ENCODE measurements around the gene OR10A3.

The OR10A3 gene

DNA sequence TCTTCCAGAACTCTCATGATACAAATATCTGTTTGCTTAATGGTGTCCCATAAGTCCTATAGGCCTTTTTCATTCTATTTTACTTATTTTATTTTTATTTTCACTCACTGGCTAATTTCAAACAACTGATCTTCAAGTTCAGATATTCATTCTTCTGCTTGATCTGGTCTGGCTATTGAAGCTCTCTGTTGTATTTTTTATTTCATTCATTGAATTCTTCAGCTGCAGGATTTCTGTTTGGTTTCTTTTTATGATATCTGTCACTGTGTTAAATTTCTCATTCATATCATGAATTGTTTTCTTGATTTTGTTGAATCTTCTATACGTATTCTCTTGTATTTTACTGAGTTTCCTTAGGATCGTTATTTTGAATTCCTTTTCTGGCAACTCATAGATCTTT, 2.6 kb upstream of the OR10A3 start:
- DNase-seq (ENCODE audit: extremely low spot score, insufficient read length, low read depth) (no peak), FAIRE-seq (no peak)

DNA sequence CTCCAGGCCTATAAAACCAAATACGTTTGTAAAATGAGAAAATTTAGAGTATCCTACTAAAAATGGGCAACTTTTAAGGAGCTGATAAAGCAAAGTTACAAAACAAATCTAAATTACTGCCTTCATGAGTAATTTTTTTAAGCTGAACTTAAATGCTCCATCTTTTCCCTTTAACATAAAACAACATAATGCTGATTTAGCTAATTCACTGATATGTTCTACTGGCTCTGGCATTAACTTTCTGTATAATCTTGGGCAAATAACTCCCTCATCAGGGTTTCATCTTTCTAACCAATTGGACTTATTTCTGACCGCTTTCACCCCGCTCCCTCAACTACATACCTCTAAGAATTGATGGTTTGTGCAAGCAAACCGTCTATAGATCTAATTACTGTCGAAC, 362 bp downstream of the OR10A3 start:
- no peak for FAIRE-seq
- no peak for DNase-seq (ENCODE audit: extremely low spot score, insufficient read length, low read depth)

DNA sequence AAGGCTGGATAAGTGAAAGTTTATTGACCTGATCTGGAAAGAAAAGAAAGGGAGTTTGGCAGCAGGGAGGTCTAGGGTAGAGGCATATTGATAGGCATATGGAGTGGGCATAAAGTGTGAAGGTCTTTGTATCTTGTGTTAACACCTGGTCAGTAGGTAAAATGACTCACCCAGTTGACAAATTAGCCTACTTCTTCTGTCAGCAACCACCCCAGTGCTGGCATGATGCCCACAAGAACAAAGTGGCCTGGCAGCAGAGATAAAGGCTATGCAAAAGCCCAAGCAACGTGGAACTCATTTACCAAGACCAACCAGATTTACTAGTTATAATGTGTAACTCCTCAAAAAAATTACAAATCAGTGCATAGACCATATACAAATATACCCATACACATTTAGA, 4.9 kb downstream of the OR10A3 start:
- DNase-seq (ENCODE audit: extremely low spot score, insufficient read length, low read depth), result no peak
- FAIRE-seq, result no peak

- DNase-seq (ENCODE audit: extremely low spot score, insufficient read length, low read depth) (no peak), FAIRE-seq (no peak)
Observed at GRCh38 chr11:7931168-7931567, 10.3 kb downstream of the OR10A3 start, which contains the start of gene OR10A6. Gene OR10A6, minus strand, starts transcription at chr11:7931268. Its CDS starts 2,606 bp downstream, at chr11:7928662.

GRCh38 chr11:7927635-7928034, 13.9 kb downstream of the OR10A3 start:
- no peak for FAIRE-seq
- DNase-seq (ENCODE audit: extremely low spot score, insufficient read length, low read depth), result no peak

- no peak for DNase-seq (ENCODE audit: extremely low spot score, insufficient read length, low read depth)
- no peak for FAIRE-seq
Observed at GRCh38 chr11:7924536-7924935, 17.0 kb downstream of the OR10A3 start.

DNA sequence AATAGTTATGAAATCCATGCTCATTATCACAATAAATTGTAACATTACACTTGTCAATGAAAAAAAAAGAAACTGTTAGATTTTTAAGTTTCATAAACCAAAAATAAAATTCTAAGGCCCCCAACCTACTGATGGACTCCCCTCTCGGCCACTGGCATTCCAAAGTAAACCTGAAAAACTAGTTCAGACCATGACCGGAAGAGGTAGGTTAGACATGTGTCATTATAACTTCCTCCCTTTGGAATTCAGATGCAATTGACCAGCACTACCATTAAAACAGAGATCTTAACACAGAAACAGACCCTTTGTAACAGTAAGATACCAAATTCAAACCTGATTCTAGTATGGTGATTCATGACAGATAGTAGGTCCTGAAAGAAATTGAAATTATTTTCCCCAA, 23.4 kb downstream of the OR10A3 start:
- DNase-seq (ENCODE audit: extremely low spot score, insufficient read length, low read depth), result no peak
- FAIRE-seq, result no peak

DNA sequence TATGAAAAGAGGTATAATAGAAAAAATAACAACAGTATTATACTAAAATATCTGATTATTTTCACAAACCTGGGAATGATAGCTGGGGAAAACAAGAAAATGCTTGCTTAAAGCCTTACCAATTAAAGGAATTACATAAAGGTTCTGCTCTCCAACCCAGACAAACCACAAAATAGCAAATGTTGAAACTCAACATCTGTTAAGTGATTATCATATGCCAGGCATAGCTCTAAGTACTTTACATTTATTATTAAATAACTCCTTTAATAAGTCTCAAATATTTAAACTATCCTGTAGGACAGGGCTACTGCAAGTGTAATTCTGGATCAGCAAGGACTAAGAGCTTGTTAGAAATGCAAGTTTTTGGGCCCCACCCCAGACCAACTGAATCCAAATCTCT, 30.5 kb downstream of the OR10A3 start:
- no peak for FAIRE-seq
- no peak for DNase-seq (ENCODE audit: extremely low spot score, insufficient read length, low read depth)

DNA sequence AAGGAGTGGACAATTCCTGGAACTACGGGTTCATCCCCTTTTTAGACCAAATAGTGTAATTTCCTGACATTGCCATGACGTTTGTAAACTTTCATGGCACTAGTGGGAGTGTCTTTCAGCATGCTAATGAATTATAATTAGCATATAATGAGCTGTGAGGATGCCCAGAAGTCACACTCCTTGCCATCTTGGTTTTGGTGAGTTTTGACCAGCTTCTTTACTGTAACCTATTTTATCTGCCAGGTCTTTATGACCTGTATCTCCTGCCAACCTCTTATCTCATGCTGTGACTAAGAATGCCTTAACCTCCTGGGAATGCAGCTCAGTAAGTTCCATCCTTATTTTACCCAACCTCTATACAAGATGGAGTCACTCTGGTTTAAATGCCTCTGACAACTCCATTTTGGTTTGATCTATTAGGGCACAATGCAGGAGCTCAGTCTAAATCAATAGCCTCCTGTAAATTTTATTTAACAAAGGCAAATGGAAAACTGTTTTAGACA, 31.2 kb downstream of the OR10A3 start:
- no peak for DNase-seq (ENCODE audit: extremely low spot score, insufficient read length, low read depth)
- FAIRE-seq, result no peak

DNA sequence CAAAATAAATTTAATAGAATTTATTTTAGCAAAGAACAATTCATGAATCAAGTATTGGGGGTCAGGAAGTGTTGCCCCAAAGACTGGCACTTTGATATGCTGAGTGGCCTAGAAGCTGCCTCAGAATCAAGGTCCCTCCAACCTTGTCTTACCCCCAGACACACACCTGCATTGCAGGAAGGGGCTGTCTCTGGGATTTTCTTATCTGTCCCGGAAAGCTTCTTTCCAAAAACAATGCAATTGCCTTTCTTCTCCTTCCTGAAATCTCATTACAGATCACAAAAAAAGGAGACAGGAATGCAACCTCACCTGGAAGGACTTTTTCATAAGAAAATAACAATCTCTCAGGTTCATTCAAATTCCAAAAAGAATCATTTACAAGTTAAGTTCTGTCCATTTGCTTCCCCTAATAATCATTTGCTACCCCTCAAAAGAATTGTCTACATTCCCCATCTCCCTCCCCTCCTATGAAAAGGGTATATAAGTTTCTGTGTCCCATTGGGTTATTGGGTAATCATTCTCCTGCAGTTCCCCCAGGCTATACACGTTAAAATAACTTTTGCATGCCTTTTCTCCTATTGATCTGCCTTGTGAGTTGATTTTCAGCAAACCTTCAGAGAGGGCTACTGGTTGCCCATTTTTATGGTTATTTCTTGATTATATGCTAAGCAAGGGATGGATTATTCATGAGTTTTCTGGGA, 31.8 kb downstream of the OR10A3 start:
- no peak for FAIRE-seq
- DNase-seq (ENCODE audit: extremely low spot score, insufficient read length, low read depth), result no peak

GRCh38 chr11:7907121-7907520, 34.4 kb downstream of the OR10A3 start:
- DNase-seq (ENCODE audit: extremely low spot score, insufficient read length, low read depth) (no peak), FAIRE-seq (no peak)

- DNase-seq (ENCODE audit: extremely low spot score, insufficient read length, low read depth) (no peak), FAIRE-seq (no peak)
Observed at GRCh38 chr11:7906481-7906880, 35.0 kb downstream of the OR10A3 start.

DNA sequence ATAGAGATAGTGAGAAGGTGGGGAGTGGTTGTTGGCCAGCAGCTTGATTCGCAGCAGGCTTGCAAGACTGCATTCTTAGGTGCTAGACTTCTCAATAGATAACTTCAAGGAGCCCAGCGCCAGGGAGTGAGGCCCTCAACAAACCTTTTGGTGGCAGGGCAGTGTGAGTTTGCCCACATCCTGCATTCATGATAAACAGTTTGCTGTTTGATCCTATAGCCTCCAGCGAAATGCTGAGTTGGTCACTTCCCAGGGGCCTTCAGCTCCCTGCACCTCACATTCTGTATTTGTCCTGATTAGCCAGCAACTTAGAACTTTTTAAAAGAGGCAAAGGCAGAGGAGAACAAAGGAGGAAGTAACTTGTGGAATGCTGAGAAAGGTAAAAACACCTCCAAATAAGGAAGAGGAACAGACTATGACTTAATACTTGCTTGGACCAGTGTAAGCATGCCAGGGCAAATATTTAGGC, 35.5 kb downstream of the OR10A3 start:
- DNase-seq (ENCODE audit: extremely low spot score, insufficient read length, low read depth), result no peak
- no peak for FAIRE-seq

DNA sequence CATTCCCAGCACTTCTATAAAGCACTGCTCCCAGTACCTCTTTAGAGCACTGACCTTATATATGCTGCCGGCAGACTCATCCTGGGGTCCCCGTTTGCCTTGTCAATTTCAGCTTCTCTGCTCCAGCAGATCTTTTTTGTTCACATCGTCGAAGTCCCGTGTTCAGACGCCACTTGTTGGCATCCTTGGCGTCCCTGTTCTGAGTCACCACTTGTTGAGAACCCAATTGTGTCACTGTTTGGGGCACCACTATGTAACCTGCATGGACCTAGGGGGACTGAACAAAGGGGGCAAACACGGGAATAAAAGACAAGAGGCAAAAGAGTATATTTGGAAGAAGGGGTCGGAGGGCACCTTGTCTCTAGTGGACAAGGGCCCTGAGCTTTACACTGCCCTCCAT, 36.0 kb downstream of the OR10A3 start:
- DNase-seq (ENCODE audit: extremely low spot score, insufficient read length, low read depth), result no peak
- no peak for FAIRE-seq

- DNase-seq (ENCODE audit: extremely low spot score, insufficient read length, low read depth) (no peak), FAIRE-seq (no peak)
Observed at GRCh38 chr11:7904917-7905316, 36.6 kb downstream of the OR10A3 start.

DNA sequence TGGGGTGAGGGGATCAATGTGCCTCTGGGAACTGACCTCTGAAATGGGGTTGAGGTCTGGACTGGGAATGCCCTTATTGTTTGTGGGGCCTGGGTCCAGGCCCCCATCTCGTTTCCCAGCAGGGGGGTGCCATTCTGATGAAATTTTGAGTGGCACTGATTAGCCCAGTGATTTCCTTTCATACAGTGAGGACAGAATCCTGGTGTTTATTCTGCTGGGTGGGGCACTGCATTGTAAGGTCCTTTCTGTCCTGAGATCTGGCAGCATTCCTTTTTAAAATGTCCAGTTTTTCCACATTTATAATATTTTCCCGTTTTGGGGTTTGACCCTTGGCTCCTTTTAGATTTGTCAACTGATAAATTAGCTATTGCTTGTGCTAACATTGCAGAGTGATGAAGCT, 37.6 kb downstream of the OR10A3 start:
- DNase-seq (ENCODE audit: extremely low spot score, insufficient read length, low read depth), result no peak
- FAIRE-seq, result no peak

GRCh38 chr11:7901319-7901854, 40.1 kb downstream of the OR10A3 start:
- no peak for FAIRE-seq
- DNase-seq (ENCODE audit: extremely low spot score, insufficient read length, low read depth), result no peak

GRCh38 chr11:7900686-7901085, 40.8 kb downstream of the OR10A3 start:
- FAIRE-seq (no peak), DNase-seq (ENCODE audit: extremely low spot score, insufficient read length, low read depth) (no peak)

DNA sequence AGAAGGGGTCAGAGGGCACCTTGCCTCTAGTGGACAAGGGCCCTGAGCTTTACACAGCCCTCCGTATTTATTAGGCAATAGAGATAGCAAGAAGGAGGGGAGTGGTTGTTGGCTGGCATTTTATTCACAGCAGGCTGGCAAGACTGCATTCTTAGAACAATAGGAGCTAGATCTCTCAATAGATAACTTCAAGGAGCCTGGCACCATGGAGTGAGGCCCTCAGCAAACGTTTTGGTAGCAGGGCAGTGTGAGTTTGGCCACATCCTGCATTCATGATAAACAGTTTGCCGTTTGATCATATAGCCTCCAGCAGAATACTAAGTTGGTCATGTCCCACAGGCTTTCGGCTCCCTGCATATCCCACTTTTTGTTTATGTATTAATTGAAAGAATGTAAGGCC, 42.1 kb downstream of the OR10A3 start:
- DNase-seq (ENCODE audit: extremely low spot score, insufficient read length, low read depth) (no peak), FAIRE-seq (no peak)

- DNase-seq (ENCODE audit: extremely low spot score, insufficient read length, low read depth) (no peak), FAIRE-seq (no peak)
Observed at GRCh38 chr11:7898666-7899283, 42.7 kb downstream of the OR10A3 start.

GRCh38 chr11:7896009-7896785, 45.3 kb downstream of the OR10A3 start:
- DNase-seq (ENCODE audit: extremely low spot score, insufficient read length, low read depth) (no peak), FAIRE-seq (no peak)
